ENCODE data around the gene XXYLT1. TPM values are rescaled to one million over a fixed set of nuclear protein-coding genes. Genes with fewer than 3 reads are reported as not detected.

XXYLT1 gene
- total RNA-seq, 1 donor from 2014 or later: 16.4 TPM

GRCh38 chr3:195207056-195207455, 63.9 kb downstream of the XXYLT1 start:
- H3K27ac Mint-ChIP-seq: no peak overlapping the region

GRCh38 chr3:195204360-195205163, 66.4 kb downstream of the XXYLT1 start:
- no peak for TF ChIP-seq EZH2 (IDR thresholded peaks at IDR 0.05)
- no peak for TF ChIP-seq CTCF (IDR thresholded peaks at IDR 0.05)
- no peak for TF ChIP-seq EZH2phosphoT487 (IDR thresholded peaks at IDR 0.05)
- Histone ChIP-seq H3F3A (ENCODE audit: low read depth) (no peaks in the 10 kb centered on the region), H3K79me2 (ENCODE audit: low read depth) (peaks cover 37% of the 10 kb centered on the region), H3K27ac (no peak overlapping the region), H3K9ac (no peak overlapping the region), H4K20me1 (ENCODE audit: low read depth) (peaks cover 8% of the 10 kb centered on the region), H3K27me3 (no peaks in the 10 kb centered on the region), H3K36me3 (no peaks in the 10 kb centered on the region), H3K4me2 (no peak overlapping the region), H3K4me3 (no peak overlapping the region), H3K4me1 (peaks cover 6% of the 10 kb centered on the region), H2AFZ (replicated peaks) (no peak overlapping the region), H3K9me3 (ENCODE audit: low read depth) (no peaks in the 10 kb centered on the region)
- H3K9me3 Mint-ChIP-seq: no peaks in the 10 kb centered on the region
- H3K27ac Mint-ChIP-seq: peak overlapping the region; percentile 96
- peak overlapping the region; percentile 74 for H3K4me3 Mint-ChIP-seq
- peaks cover 5% of the 10 kb centered on the region for H3K36me3 Mint-ChIP-seq
- no peak for DNase-seq (ENCODE audit: low spot score)
- H3K4me1 Mint-ChIP-seq: peaks cover 53% of the 10 kb centered on the region
- H3K27me3 Mint-ChIP-seq (ENCODE audit: insufficient read depth, low read depth): peaks cover 4% of the 10 kb centered on the region

More at GRCh38 chr3:195207056-195207455, 63.9 kb downstream of the XXYLT1 start:
- Histone ChIP-seq H3F3A (ENCODE audit: low read depth) (no peaks in the 10 kb centered on the region), H3K79me2 (ENCODE audit: low read depth) (peaks cover 46% of the 10 kb centered on the region), H3K36me3 (no peaks in the 10 kb centered on the region), H3K4me2 (no peak overlapping the region), H3K9ac (no peak overlapping the region), H4K20me1 (ENCODE audit: low read depth) (peaks cover 10% of the 10 kb centered on the region), H3K4me3 (no peak overlapping the region), H3K27me3 (no peaks in the 10 kb centered on the region), H3K4me1 (peaks cover 13% of the 10 kb centered on the region), H3K9me3 (ENCODE audit: low read depth) (no peaks in the 10 kb centered on the region), H2AFZ (replicated peaks) (no peak overlapping the region), H3K27ac (no peak overlapping the region)
- Mint-ChIP-seq H3K27me3 (ENCODE audit: insufficient read depth, low read depth) (peaks cover 8% of the 10 kb centered on the region), H3K9me3 (peaks cover 3% of the 10 kb centered on the region), H3K4me1 (peaks cover 63% of the 10 kb centered on the region), H3K36me3 (peaks cover 6% of the 10 kb centered on the region), H3K4me3 (no peak overlapping the region)
- no peak for DNase-seq (ENCODE audit: low spot score)
- no peak for TF ChIP-seq EZH2phosphoT487 (IDR thresholded peaks at IDR 0.05)
- no peak for TF ChIP-seq EZH2 (IDR thresholded peaks at IDR 0.05)
- TF ChIP-seq CTCF (IDR thresholded peaks at IDR 0.05): no peak

- TF ChIP-seq EZH2phosphoT487 (IDR thresholded peaks at IDR 0.05) (no peak), CTCF (IDR thresholded peaks at IDR 0.05) (no peak), EZH2 (IDR thresholded peaks at IDR 0.05) (no peak)
- Mint-ChIP-seq H3K4me1 (peaks cover 49% of the 10 kb centered on the region), H3K27ac (peak overlapping the region; percentile 57), H3K27me3 (ENCODE audit: insufficient read depth, low read depth) (peaks cover 4% of the 10 kb centered on the region), H3K36me3 (peaks cover 5% of the 10 kb centered on the region), H3K4me3 (peak overlapping the region; percentile 73), H3K9me3 (no peaks in the 10 kb centered on the region)
- no peak overlapping the region for H3K9ac ChIP-seq
- no peak overlapping the region for H3K4me3 ChIP-seq
- H3K4me1 ChIP-seq: peaks cover 4% of the 10 kb centered on the region
- no peaks in the 10 kb centered on the region for H3K36me3 ChIP-seq
- no peak for DNase-seq (ENCODE audit: low spot score)
- H3K4me2 ChIP-seq: no peak overlapping the region
- H3F3A ChIP-seq (ENCODE audit: low read depth): no peaks in the 10 kb centered on the region
- H3K9me3 ChIP-seq (ENCODE audit: low read depth): no peaks in the 10 kb centered on the region
- H4K20me1 ChIP-seq (ENCODE audit: low read depth): peaks cover 3% of the 10 kb centered on the region
- peaks cover 37% of the 10 kb centered on the region for H3K79me2 ChIP-seq (ENCODE audit: low read depth)
- no peaks in the 10 kb centered on the region for H3K27me3 ChIP-seq
- no peak overlapping the region for H3K27ac ChIP-seq
- no peak overlapping the region for H2AFZ ChIP-seq (replicated peaks)
Measured at GRCh38 chr3:195203606-195204005, 67.4 kb downstream of the XXYLT1 start.
